ENCODE measurements around the gene C11orf68. TPM values are rescaled to one million over a fixed set of nuclear protein-coding genes. Genes with fewer than 3 reads are reported as not detected.

The C11orf68 gene
- total RNA-seq, 1 donor from 2014 or later, result 15.9 TPM

DNA sequence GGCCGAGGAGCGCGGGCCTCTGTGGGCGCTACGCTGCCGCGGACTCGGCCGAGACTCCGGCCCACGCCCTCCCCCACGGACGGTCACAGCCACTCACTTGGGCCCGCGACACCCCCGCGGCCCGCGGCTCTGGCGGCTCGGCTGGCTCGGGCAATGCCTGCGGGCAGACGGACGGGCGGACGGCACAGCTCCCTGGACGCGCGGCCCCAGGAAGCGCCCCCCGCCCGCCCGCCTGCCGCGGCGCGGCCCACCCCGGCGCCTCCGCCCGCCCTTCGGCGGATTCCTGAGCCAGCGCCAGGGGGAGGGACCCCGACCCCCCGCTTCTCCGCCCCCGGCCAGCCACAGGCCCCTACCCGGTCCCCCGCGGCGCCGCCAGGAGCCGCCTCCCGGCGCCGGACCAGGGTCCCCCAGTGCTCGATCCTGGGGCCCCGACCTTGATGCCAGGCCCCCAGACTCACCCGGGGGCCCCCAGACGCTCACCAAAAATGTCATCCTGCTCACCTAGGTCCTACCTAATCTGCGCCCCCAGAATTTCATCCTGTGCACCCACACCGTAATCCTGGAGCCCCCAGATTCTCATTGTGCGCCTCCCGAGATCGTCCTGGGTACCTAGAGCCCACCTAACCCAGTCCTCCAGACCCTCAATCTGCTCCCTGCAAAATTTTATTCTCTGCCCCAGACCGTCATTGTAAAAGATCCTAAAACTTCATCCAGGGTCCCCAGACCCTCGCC lies 46.1 kb downstream of the C11orf68 start, which contains the start of gene EFEMP2:
Gene EFEMP2 (minus strand): TSS at position 215 of the 732 bp plus-strand sequence. CDS start 446 bp downstream, outside the sequence.
- DNase-seq (ENCODE audit: low spot score), result peak; percentile 73

DNA sequence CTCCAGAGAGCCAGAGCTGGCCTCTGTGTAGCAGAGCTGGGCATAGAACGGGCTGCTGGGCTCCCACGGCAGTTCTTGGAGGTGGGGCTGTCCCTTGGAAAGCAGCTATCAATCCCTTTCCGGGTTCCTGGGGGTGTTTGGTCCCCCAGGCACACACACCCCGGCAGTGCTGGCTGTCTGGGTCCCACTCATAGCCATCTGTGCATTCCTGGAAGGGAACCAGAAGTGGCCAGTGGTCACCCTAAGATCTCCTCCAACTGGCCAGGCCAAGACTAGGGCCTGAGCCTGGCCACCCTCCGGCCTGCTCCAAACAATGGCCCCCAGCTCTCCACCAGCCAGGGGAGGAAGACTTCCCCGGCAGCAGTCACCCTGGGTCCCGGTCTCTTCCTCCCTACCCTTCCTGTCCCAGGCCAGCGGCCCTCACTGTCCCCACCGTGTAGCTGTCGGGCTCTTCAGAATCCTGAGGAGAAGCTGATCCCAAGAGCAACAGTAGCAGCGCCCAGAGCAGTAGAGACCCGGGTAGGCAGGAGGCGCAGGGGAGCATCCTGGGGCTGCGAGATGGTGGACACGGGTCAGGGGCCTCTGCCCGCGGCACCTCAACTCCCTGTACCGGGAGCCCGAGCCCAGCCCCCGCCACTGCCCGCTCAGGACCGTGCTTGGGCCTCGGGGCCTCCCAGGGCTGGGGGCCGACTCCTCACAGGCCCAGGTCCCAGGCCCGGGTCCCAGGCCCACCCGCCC lies 46.9 kb downstream of the C11orf68 start:
- DNase-seq (ENCODE audit: low spot score), result peak; percentile 40

DNA sequence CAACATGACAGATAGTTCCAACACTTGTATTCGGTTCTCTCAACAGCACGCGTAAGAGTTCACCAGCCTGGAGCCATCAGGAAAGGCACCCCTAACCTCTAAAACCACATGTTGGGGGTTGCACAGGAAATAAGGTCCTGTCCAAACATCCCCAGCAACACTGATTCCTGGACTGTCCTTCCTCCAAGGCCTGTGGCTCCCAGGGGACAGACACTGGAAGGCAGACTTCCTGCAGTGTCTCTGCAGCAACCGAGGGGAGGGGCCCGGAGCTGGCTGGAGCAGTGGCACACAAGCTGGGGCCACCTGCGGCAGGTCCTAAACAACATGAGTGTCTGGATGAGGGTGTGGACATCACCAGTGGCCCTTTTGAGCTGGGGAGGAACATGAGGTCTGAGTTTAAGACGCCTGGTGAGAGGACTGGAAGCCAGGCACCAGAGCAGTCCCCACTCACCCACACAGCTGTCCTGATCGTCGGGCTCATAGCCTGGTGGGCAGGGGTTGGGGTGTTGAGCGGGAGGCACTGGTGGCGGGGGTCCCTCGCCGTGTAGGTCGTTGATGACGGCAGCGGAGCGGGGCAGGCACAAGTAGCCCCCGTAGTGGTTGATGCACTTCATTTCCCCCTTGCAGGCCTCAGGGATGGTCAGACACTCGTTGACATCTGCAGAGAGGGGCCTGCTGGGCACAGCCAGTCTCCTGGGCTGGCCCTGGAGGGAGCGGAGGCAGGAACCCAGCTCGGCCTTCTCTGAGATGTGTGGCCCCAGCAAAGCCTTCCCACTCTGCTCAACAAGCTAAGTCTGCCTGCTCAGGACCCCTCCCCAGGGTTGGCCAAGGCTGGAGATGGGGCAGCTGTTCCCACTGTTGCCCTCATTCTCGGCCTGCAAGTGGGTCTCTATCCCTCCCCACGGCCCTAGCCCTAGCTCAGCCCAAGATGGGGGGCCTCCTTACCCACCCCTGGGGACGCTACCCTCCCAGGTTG lies 47.9 kb downstream of the C11orf68 start:
- DNase-seq (ENCODE audit: low spot score), result no peak

DNA sequence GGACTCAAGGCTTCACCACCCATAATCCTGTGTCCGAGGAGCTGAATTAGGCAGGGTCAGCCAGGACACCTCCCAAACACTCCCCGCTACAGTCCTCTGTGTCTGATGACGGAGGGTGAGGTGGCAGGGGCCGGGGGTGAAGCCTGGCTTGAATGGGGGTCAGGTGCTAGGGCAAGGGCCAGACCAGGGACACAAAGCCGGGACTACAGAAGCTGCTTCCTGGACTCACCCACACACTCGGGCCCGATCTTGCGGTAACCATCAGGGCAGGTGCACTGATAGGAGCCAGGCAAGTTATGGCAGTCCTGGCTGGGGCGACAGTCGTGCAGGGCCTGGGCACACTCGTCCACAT lies 48.6 kb downstream of the C11orf68 start:
- no peak for DNase-seq (ENCODE audit: low spot score)

DNA sequence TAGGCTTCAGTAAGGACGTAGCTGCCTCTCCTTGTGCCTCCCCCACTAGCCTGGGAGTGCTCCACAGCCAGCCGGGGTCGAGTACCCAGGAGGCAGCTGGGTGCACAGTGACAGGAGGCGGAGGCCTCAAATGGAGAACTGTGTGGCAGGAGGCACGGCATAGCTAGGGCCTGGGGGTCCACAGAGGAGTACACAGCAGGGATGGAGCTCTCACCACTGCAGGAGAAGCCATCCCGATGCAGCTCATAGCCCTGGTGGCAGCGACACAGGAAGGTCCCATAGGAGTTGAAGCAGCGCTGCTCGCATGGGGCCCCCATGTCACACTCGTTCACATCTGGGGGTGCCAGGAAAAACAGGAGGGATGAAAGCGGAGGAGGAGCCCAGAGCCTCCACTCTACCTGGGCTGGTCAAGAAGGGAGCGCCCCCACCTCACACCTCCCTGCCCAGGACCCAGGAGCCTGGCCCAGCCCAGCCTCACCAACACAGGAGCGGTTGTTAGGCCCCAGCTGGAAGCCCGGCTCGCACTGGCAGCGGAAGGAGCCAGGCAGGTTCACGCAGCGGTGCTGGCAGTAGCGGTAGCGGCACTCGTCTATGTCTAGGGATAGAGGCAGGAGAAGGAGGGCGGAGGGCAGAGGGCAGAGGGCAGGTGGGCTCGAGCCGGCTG lies 49.1 kb downstream of the C11orf68 start:
- no peak for DNase-seq (ENCODE audit: low spot score)

DNA sequence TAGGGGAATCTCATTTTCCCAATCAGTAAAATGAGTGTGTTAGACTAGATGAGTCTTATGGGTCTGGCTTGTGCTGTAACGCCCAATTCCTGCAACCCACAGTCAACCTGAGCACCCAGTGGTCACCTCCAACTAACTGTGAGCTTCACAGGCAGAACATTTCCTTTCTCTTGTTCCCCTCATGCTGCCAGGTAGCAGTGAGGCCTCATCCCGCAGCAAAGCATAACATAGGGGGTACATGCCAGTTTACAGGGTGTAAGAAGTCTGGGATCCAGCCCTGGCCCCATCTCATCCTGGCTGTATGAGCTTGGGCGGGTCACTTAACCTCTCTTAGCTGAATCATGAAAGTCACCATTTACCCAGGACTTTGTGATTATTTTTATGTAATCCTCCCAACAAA lies 50.0 kb downstream of the C11orf68 start:
- no peak for DNase-seq (ENCODE audit: low spot score)

DNA sequence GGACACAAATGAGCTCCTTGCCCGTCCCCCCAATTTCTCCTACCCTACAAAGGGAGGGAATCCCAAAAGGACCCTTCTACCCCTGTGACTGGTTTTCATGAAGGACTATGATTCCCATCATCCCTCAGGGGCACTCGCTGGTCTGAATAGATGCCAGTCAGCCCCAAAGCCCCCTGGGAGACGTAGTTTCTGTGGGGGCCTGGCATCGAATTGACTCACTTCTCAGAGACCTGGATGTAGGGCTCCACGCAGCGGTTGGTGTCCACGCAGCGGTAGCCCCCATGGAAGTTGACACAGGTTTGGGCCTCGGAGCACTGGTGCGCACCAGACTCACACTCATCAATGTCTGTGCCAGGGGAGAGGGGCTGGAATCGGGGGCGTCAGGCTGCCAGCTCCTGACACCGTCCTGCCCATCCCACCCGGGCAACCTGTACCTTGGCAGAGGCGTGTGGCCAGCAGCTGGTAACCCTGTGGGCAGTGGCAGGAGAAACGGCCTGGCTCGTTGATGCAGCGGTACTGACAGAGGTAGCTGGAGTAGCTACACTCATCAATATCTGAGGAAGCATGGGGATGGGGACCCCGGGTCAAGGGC lies 50.7 kb downstream of the C11orf68 start:
- no peak for DNase-seq (ENCODE audit: low spot score)

- DNase-seq (ENCODE audit: low spot score), result no peak
These were observed 51.4 kb downstream of the C11orf68 start for GRCh38 chr11:65867284-65868071.

Other genes starting within 250 kb of the C11orf68 start
- 51.8 TPM for gene KAT5, start 206.8 kb downstream of the C11orf68 start, total RNA-seq (ENCODE audit: insufficient read depth, low replicate concordance)
- gene RNASEH2C, start 198.3 kb downstream of the C11orf68 start, total RNA-seq (ENCODE audit: insufficient read depth, low replicate concordance), result 50.3 TPM
- gene AP5B1, start 138.1 kb downstream of the C11orf68 start, total RNA-seq (ENCODE audit: insufficient read depth, low replicate concordance), result 9.6 TPM
- 1.4 TPM for gene OVOL1, start 132.0 kb downstream of the C11orf68 start, total RNA-seq (ENCODE audit: insufficient read depth, low replicate concordance)
- gene SNX32, start 85.1 kb downstream of the C11orf68 start, total RNA-seq (ENCODE audit: insufficient read depth, low replicate concordance), result 1.9 TPM
- gene CFL1, start 60.9 kb downstream of the C11orf68 start, total RNA-seq (ENCODE audit: insufficient read depth, low replicate concordance), result 353 TPM
- 38.3 TPM for gene MUS81, start 58.6 kb downstream of the C11orf68 start, total RNA-seq (ENCODE audit: insufficient read depth, low replicate concordance)
- gene EFEMP2, start 46.3 kb downstream of the C11orf68 start, total RNA-seq (ENCODE audit: insufficient read depth, low replicate concordance), result 85.5 TPM
- gene CTSW, start 39.2 kb downstream of the C11orf68 start, total RNA-seq (ENCODE audit: insufficient read depth, low replicate concordance), result not detected
- 103 TPM for gene FIBP, start 30.6 kb downstream of the C11orf68 start, total RNA-seq (ENCODE audit: insufficient read depth, low replicate concordance)
- gene CCDC85B, start 28.4 kb downstream of the C11orf68 start, total RNA-seq (ENCODE audit: insufficient read depth, low replicate concordance), result 8.4 TPM
- gene FOSL1, start 18.7 kb downstream of the C11orf68 start, total RNA-seq (ENCODE audit: insufficient read depth, low replicate concordance), result not detected
- gene DRAP1, start 364 bp upstream of the C11orf68 start, total RNA-seq (ENCODE audit: insufficient read depth, low replicate concordance), result 69.6 TPM
- not detected for gene TSGA10IP, start 26.4 kb upstream of the C11orf68 start, total RNA-seq (ENCODE audit: insufficient read depth, low replicate concordance)
- gene SART1, start 42.7 kb upstream of the C11orf68 start, total RNA-seq (ENCODE audit: insufficient read depth, low replicate concordance), result 38.0 TPM
- 16.1 TPM for gene EIF1AD, start 83.1 kb upstream of the C11orf68 start, total RNA-seq (ENCODE audit: insufficient read depth, low replicate concordance)
- gene BANF1, start 83.4 kb upstream of the C11orf68 start, total RNA-seq (ENCODE audit: insufficient read depth, low replicate concordance), result 31.3 TPM
- 4.6 TPM for gene CST6, start 92.9 kb upstream of the C11orf68 start, total RNA-seq (ENCODE audit: insufficient read depth, low replicate concordance)
- gene CATSPER1, start 107.4 kb upstream of the C11orf68 start, total RNA-seq (ENCODE audit: insufficient read depth, low replicate concordance), result 0.48 TPM
- gene GAL3ST3, start 130.1 kb upstream of the C11orf68 start, total RNA-seq (ENCODE audit: insufficient read depth, low replicate concordance), result 2.9 TPM
- 86.2 TPM for gene SF3B2, start 133.3 kb upstream of the C11orf68 start, total RNA-seq (ENCODE audit: insufficient read depth, low replicate concordance)
- 42.6 TPM for gene PACS1, start 151.2 kb upstream of the C11orf68 start, total RNA-seq (ENCODE audit: insufficient read depth, low replicate concordance)